BLaER1 (cell line): Measurements from ENCODE around the gene FBP1.
A peak's percentile ranks its signal among the peaks of the same experiment; 100 is the strongest.
"Not testable (repeated sequence)": the region's sequence is repeated elsewhere in the genome, so short reads cannot be mapped to it uniquely, and the experiment has no call there.

Source experiments
- H3K27ac ChIP-seq: shearing (Covaris generic); formaldehyde crosslinking; 2 replicates; pipeline ENCODE4 v1.8.1; 2022
- H3K27me3 ChIP-seq: shearing (Covaris generic); formaldehyde crosslinking; 2 replicates; pipeline ENCODE4 v1.8.1; 2022
- H3K36me3 ChIP-seq: shearing (Covaris generic); formaldehyde crosslinking; 2 replicates; pipeline ENCODE4 v1.8.1; 2022
- H3K4me1 ChIP-seq: shearing (Covaris generic); formaldehyde crosslinking; 2 replicates; pipeline ENCODE4 v1.8.1; 2022
- H3K4me2 ChIP-seq: shearing (Covaris generic); formaldehyde crosslinking; 2 replicates; pipeline ENCODE4 v1.8.1; 2022
- H3K4me3 ChIP-seq: shearing (Covaris generic); formaldehyde crosslinking; 2 replicates; pipeline ENCODE4 v1.8.1; 2022
- H3K9ac ChIP-seq: shearing (Covaris generic); formaldehyde crosslinking; 2 replicates; pipeline ENCODE4 v1.8.1; 2022
- H3K9me3 ChIP-seq: shearing (Covaris generic); formaldehyde crosslinking; 2 replicates; pipeline ENCODE4 v1.8.1; 2022
- H4K20me1 ChIP-seq: shearing (Covaris generic); formaldehyde crosslinking; 2 replicates; pipeline ENCODE4 v1.8.1; 2022
- Cebpa-rat ChIP-seq: shearing (Covaris generic); IDR thresholded peaks from 2 replicates; pipeline ENCODE4 v1.8.1; 2022

FBP1 gene

GRCh38 chr9:94603259-94604160, 35.8 kb downstream of the FBP1 start:
- peak overlapping the region; percentile 65 for H3K4me2 ChIP-seq
- no peak for TF ChIP-seq Cebpa-rat
- H3K4me1 ChIP-seq, result peaks cover 18% of the 10 kb centered on the region
- H3K9ac ChIP-seq, result no peak overlapping the region
- H3K4me3 ChIP-seq, result no peak overlapping the region
- H4K20me1 ChIP-seq, result no peaks in the 10 kb centered on the region
- H3K9me3 ChIP-seq, result no peaks in the 10 kb centered on the region
- H3K27me3 ChIP-seq, result no peaks in the 10 kb centered on the region
- no peaks in the 10 kb centered on the region for H3K36me3 ChIP-seq
- no peak overlapping the region for H3K27ac ChIP-seq

- Histone ChIP-seq H3K4me2 (no peak overlapping the region), H3K4me1 (peaks cover 18% of the 10 kb centered on the region), H3K9me3 (no peaks in the 10 kb centered on the region), H3K27ac (no peak overlapping the region), H3K9ac (no peak overlapping the region), H3K27me3 (no peaks in the 10 kb centered on the region), H3K36me3 (no peaks in the 10 kb centered on the region), H4K20me1 (no peaks in the 10 kb centered on the region), H3K4me3 (no peak overlapping the region)
- TF ChIP-seq Cebpa-rat, result no peak
Observed at GRCh38 chr9:94602666-94603065, 36.7 kb downstream of the FBP1 start.

GRCh38 chr9:94600715-94601114, 38.6 kb downstream of the FBP1 start:
- no peaks in the 10 kb centered on the region for H4K20me1 ChIP-seq
- H3K4me2 ChIP-seq, result no peak overlapping the region
- TF ChIP-seq Cebpa-rat, result no peak
- no peak overlapping the region for H3K9ac ChIP-seq
- H3K4me3 ChIP-seq, result no peak overlapping the region
- H3K27me3 ChIP-seq, result no peaks in the 10 kb centered on the region
- H3K36me3 ChIP-seq, result no peaks in the 10 kb centered on the region
- H3K4me1 ChIP-seq, result peaks cover 18% of the 10 kb centered on the region
- no peak overlapping the region for H3K27ac ChIP-seq
- H3K9me3 ChIP-seq, result no peaks in the 10 kb centered on the region

GRCh38 chr9:94600258-94600657, 39.1 kb downstream of the FBP1 start:
- H3K36me3 ChIP-seq, result no peaks in the 10 kb centered on the region
- H3K27ac ChIP-seq, result no peak overlapping the region
- TF ChIP-seq Cebpa-rat, result no peak
- no peak overlapping the region for H3K4me3 ChIP-seq
- peaks cover 20% of the 10 kb centered on the region for H3K4me1 ChIP-seq
- H4K20me1 ChIP-seq, result no peaks in the 10 kb centered on the region
- no peaks in the 10 kb centered on the region for H3K27me3 ChIP-seq
- H3K9ac ChIP-seq, result no peak overlapping the region
- H3K9me3 ChIP-seq, result no peaks in the 10 kb centered on the region
- no peak overlapping the region for H3K4me2 ChIP-seq

- Histone ChIP-seq H3K9ac (no peak overlapping the region), H3K4me2 (no peak overlapping the region), H3K9me3 (no peaks in the 10 kb centered on the region), H3K4me1 (peaks cover 18% of the 10 kb centered on the region), H3K4me3 (no peak overlapping the region), H4K20me1 (no peaks in the 10 kb centered on the region), H3K36me3 (no peaks in the 10 kb centered on the region), H3K27me3 (no peaks in the 10 kb centered on the region), H3K27ac (no peak overlapping the region)
- no peak for TF ChIP-seq Cebpa-rat
Observed at GRCh38 chr9:94599102-94599501, 40.2 kb downstream of the FBP1 start.

- H3K36me3 ChIP-seq, result no peaks in the 10 kb centered on the region
- no peak within 1 kb of the TSS for H3K27ac ChIP-seq
- no peak within 1 kb of the TSS for H3K4me2 ChIP-seq
- no peak within 1 kb of the TSS for H3K9ac ChIP-seq
- no peaks in the 10 kb centered on the region for H3K27me3 ChIP-seq
- no peaks in the 10 kb centered on the region for H4K20me1 ChIP-seq
- H3K9me3 ChIP-seq, result no peaks in the 10 kb centered on the region
- no peak for TF ChIP-seq Cebpa-rat
- H3K4me1 ChIP-seq, result peaks cover 8% of the 10 kb centered on the region
- no peak within 1 kb of the TSS for H3K4me3 ChIP-seq
Observed at GRCh38 chr9:94593459-94594345, 45.6 kb downstream of the FBP1 start, which contains the start of gene FBP2. Gene FBP2 (minus strand): TSS chr9:94593824. CDS start chr9:94593726, 98 bp downstream.

- not testable (repeated sequence) for H3K27ac ChIP-seq, H3K4me3 ChIP-seq, H4K20me1 ChIP-seq, H3K27me3 ChIP-seq, H3K36me3 ChIP-seq, H3K4me2 ChIP-seq, H3K4me1 ChIP-seq, H3K9me3 ChIP-seq, H3K9ac ChIP-seq
Observed at GRCh38 chr9:94592683-94593082, 46.6 kb downstream of the FBP1 start.

GRCh38 chr9:94591876-94592275, 47.4 kb downstream of the FBP1 start:
- H3K27me3 ChIP-seq, result no peaks in the 10 kb centered on the region
- H3K27ac ChIP-seq, result no peak overlapping the region
- no peaks in the 10 kb centered on the region for H3K9me3 ChIP-seq
- no peak for TF ChIP-seq Cebpa-rat
- H3K9ac ChIP-seq, result no peak overlapping the region
- H3K4me1 ChIP-seq, result peaks cover 12% of the 10 kb centered on the region
- no peak overlapping the region for H3K4me3 ChIP-seq
- no peaks in the 10 kb centered on the region for H3K36me3 ChIP-seq
- no peaks in the 10 kb centered on the region for H4K20me1 ChIP-seq
- no peak overlapping the region for H3K4me2 ChIP-seq

GRCh38 chr9:94591046-94591545, 48.2 kb downstream of the FBP1 start:
- not testable (repeated sequence) for H3K9me3 ChIP-seq, H3K36me3 ChIP-seq

GRCh38 chr9:94588681-94589080, 50.6 kb downstream of the FBP1 start:
- Histone ChIP-seq H3K27me3 (no peaks in the 10 kb centered on the region), H3K9me3 (no peaks in the 10 kb centered on the region), H4K20me1 (no peaks in the 10 kb centered on the region), H3K4me2 (no peak overlapping the region), H3K9ac (no peak overlapping the region), H3K27ac (no peak overlapping the region), H3K4me3 (no peak overlapping the region), H3K36me3 (no peaks in the 10 kb centered on the region), H3K4me1 (peaks cover 19% of the 10 kb centered on the region)
- TF ChIP-seq Cebpa-rat, result no peak

More at GRCh38 chr9:94591046-94591545, 48.2 kb downstream of the FBP1 start:
- not testable (repeated sequence) for H3K4me2 ChIP-seq, H3K27me3 ChIP-seq, H3K4me3 ChIP-seq, H3K27ac ChIP-seq, H3K9ac ChIP-seq, H4K20me1 ChIP-seq
- H3K4me1 ChIP-seq, result peaks cover 19% of the 10 kb centered on the region
